H9 (cell line): ENCODE measurements around the gene ALDH2. TPM values are rescaled to one million over a fixed set of nuclear protein-coding genes. Genes with fewer than 3 reads are reported as not detected.

ENCODE experiments used
- DNase-seq: peaks from one replicate; pipeline ENCODE4 v3.0.0-alpha.2; 2017
- H2AFZ ChIP-seq: one replicate; pipeline ENCODE4 v1.6.1; 2013; ENCODE audit warnings: mild to moderate bottlenecking, low read length, control low read depth, moderate library complexity
- H2AK5ac ChIP-seq: 2 replicates; pipeline ENCODE4 v1.6.1; 2013; ENCODE audit warnings: low read length, control low read depth, mixed read lengths; ENCODE audit not compliant: insufficient read length
- H2BK120ac ChIP-seq: one replicate; pipeline ENCODE4 v1.6.1; 2013; ENCODE audit warnings: low read depth, mild to moderate bottlenecking, low read length, control low read depth, inconsistent platforms; ENCODE audit not compliant: poor library complexity, severe bottlenecking
- H2BK12ac ChIP-seq: 2 replicates; pipeline ENCODE4 v1.6.1; 2013; ENCODE audit warnings: low read length, control low read depth, mixed read lengths, low read depth; ENCODE audit not compliant: insufficient read length
- H2BK15ac ChIP-seq: 2 replicates; pipeline ENCODE4 v1.6.1; 2013; ENCODE audit warnings: low read depth, low read length, control low read depth
- H2BK20ac ChIP-seq: one replicate; pipeline ENCODE4 v1.6.1; 2013; ENCODE audit warnings: low read depth, mild to moderate bottlenecking, low read length, control low read depth, inconsistent platforms; ENCODE audit not compliant: poor library complexity, severe bottlenecking
- H2BK5ac ChIP-seq: 2 replicates; pipeline ENCODE4 v1.6.1; 2013; ENCODE audit warnings: low read length, control low read depth, mixed read lengths; ENCODE audit not compliant: insufficient read length
- H3K14ac ChIP-seq: 2 replicates; pipeline ENCODE4 v1.6.1; 2013; ENCODE audit warnings: low read length, control low read depth; ENCODE audit not compliant: insufficient read depth
- H3K18ac ChIP-seq: 2 replicates; pipeline ENCODE4 v1.6.1; 2013; ENCODE audit warnings: low read depth, mild to moderate bottlenecking, mixed read lengths, low read length, control low read depth; ENCODE audit not compliant: insufficient read length
- H3K23ac ChIP-seq: 2 replicates; pipeline ENCODE4 v1.6.1; 2013; ENCODE audit warnings: low read length, control low read depth, mixed read lengths, low read depth; ENCODE audit not compliant: insufficient read length
- H3K23me2 ChIP-seq: 2 replicates; pipeline ENCODE4 v1.6.1; 2013; ENCODE audit warnings: low read depth, mild to moderate bottlenecking, mixed read lengths, low read length, control low read depth; ENCODE audit not compliant: insufficient read length, poor library complexity, severe bottlenecking
- H3K27ac ChIP-seq: 2 replicates; pipeline ENCODE4 v1.5.1; 2013; ENCODE audit warnings: low read length, control low read depth, mixed read lengths, low read depth; ENCODE audit not compliant: insufficient read length
- H3K27me3 ChIP-seq: 2 replicates; pipeline ENCODE4 v1.6.1; 2013; ENCODE audit warnings: low read length, control low read depth, inconsistent platforms; ENCODE audit not compliant: insufficient read depth
- H3K4ac ChIP-seq: 2 replicates; pipeline ENCODE4 v1.6.1; 2013; ENCODE audit warnings: low read depth, mild to moderate bottlenecking, control low read depth, inconsistent platforms, low read length, moderate library complexity
- H3K4me1 ChIP-seq: 2 replicates; pipeline ENCODE4 v1.6.1; 2013; ENCODE audit warnings: low read length, control low read depth, inconsistent platforms; ENCODE audit not compliant: insufficient read depth
- H3K4me2 ChIP-seq: 2 replicates; pipeline ENCODE4 v1.6.1; 2013; ENCODE audit warnings: low read length, control low read depth, mixed read lengths; ENCODE audit not compliant: insufficient read length, insufficient read depth
- H3K56ac ChIP-seq: 2 replicates; pipeline ENCODE4 v1.6.1; 2013; ENCODE audit warnings: low read depth, mild to moderate bottlenecking, mixed read lengths, low read length, control low read depth; ENCODE audit not compliant: insufficient read length
- H3K79me1 ChIP-seq: 2 replicates; pipeline ENCODE4 v1.6.1; 2013; ENCODE audit warnings: low read depth, mild to moderate bottlenecking, moderate library complexity, low read length, control low read depth, inconsistent platforms; ENCODE audit not compliant: insufficient read depth, poor library complexity, severe bottlenecking
- H3K79me2 ChIP-seq: 2 replicates; pipeline ENCODE4 v1.6.1; 2013; ENCODE audit warnings: low read length, control low read depth, inconsistent platforms; ENCODE audit not compliant: insufficient read depth
- H3K9ac ChIP-seq: 2 replicates; pipeline ENCODE4 v1.6.1; 2013; ENCODE audit warnings: low read length, control low read depth, mixed read lengths; ENCODE audit not compliant: insufficient read length; ENCODE audit errors: extremely low read depth
- H3K9me3 ChIP-seq: one replicate; pipeline ENCODE4 v1.6.1; 2013; ENCODE audit warnings: low read depth, low read length, inconsistent platforms; ENCODE audit not compliant: control insufficient read depth
- H3T11ph ChIP-seq: one replicate; pipeline ENCODE4 v1.6.1; 2013; ENCODE audit warnings: mild to moderate bottlenecking, low read length, control low read depth, inconsistent platforms
- H4K20me1 ChIP-seq: one replicate; pipeline ENCODE4 v1.6.1; 2013; ENCODE audit not compliant: control insufficient read depth, insufficient read length, insufficient read depth
- H4K5ac ChIP-seq: 2 replicates; pipeline ENCODE4 v1.6.1; 2013; ENCODE audit warnings: low read depth, mild to moderate bottlenecking, mixed read lengths, low read length, control low read depth; ENCODE audit not compliant: insufficient read length
- H4K8ac ChIP-seq: replicated peaks from 2 replicates; pipeline ENCODE4 v1.6.1; 2013; ENCODE audit warnings: low read length, control low read depth, mixed read lengths, low read depth; ENCODE audit not compliant: insufficient read length
- H4K91ac ChIP-seq: 2 replicates; pipeline ENCODE4 v1.6.1; 2013; ENCODE audit warnings: low read depth, mild to moderate bottlenecking, moderate library complexity, mixed read lengths, low read length, control low read depth; ENCODE audit not compliant: insufficient read length
- H3K27ac Mint-ChIP-seq, 3 experiments: 2 replicates in 2 of 3; 3 replicates in 1 of 3; pipeline ENCODE4 v1.8.0; 2020 to 2021; ENCODE audit warnings: mixed read lengths in 3 of 3, mild to moderate bottlenecking in 1 of 3, moderate library complexity in 1 of 3
- H3K27me3 Mint-ChIP-seq: 2 replicates; pipeline ENCODE4 v1.8.0; 2021; ENCODE audit warnings: low read depth, mild to moderate bottlenecking, moderate library complexity, mixed read lengths
- H3K36me3 Mint-ChIP-seq, 3 experiments: 2 replicates in 2 of 3; 3 replicates in 1 of 3; pipeline ENCODE4 v1.8.0; 2020 to 2021; ENCODE audit warnings: low read depth in 3 of 3, mixed read lengths in 3 of 3; ENCODE audit not compliant: insufficient read depth in 1 of 3
- H3K4me1 Mint-ChIP-seq, 2 experiments: 2 replicates each; pipeline ENCODE4 v1.8.0; 2020; ENCODE audit warnings: mixed read lengths in 2 of 2
- H3K4me3 Mint-ChIP-seq, 2 experiments: 2 replicates in 1 of 2; 3 replicates in 1 of 2; pipeline ENCODE4 v1.8.0; 2020 to 2021; ENCODE audit warnings: mild to moderate bottlenecking in 2 of 2, mixed read lengths in 2 of 2, moderate library complexity in 1 of 2
- H3K9me3 Mint-ChIP-seq, 2 experiments: 2 replicates in 1 of 2; 3 replicates in 1 of 2; pipeline ENCODE4 v1.8.0; 2020; ENCODE audit warnings: mild to moderate bottlenecking in 2 of 2, mixed read lengths in 2 of 2, moderate library complexity in 1 of 2
- CTCF ChIP-seq: fragments of 200-600 bp; sonication (generic); conservative IDR thresholded peaks from 3 replicates; pipeline ENCODE4 v1.8.0; 2021; ENCODE audit warnings: antibody characterized with exemption, mild to moderate bottlenecking
- WGBS: extraction: QIAGEN DNeasy Blood & Tissue Kit; methylation state at CpG from one replicate; pipeline ENCODE4 v1.1.7; 2013; ENCODE audit warnings: missing lambda C conversion rate, low lambda C conversion rate, mixed read lengths; ENCODE audit not compliant: insufficient read length; ENCODE audit errors: extremely low coverage; 5-methylcytosine and 5-hydroxymethylcytosine counted together
- total RNA-seq: library from RNA; stranded (reverse); gene quantifications from 2 replicates; pipeline ENCODE4 v1.2.1, GENCODE V29; 2021

The ALDH2 gene
- total RNA-seq, 1 experiment from 2014 or later: 44.0 TPM

- Histone ChIP-seq H3K27ac (no peak overlapping the region), H2BK5ac (no peak overlapping the region), H3K79me1 (no peaks in the 10 kb centered on the region), H4K20me1 (no peaks in the 10 kb centered on the region), H3K4me2 (no peak overlapping the region), H2AFZ (no peak overlapping the region), H3K79me2 (no peaks in the 10 kb centered on the region), H4K91ac (no peak overlapping the region), H3T11ph (no peak overlapping the region), H2BK20ac (no peak overlapping the region), H2BK12ac (no peak overlapping the region), H2BK120ac (no peak overlapping the region), H3K18ac (no peak overlapping the region), H3K27me3 (no peaks in the 10 kb centered on the region), H3K23me2 (no peaks in the 10 kb centered on the region), H3K9me3 (no peaks in the 10 kb centered on the region), H3K56ac (no peak overlapping the region), H4K5ac (no peak overlapping the region), H3K23ac (no peak overlapping the region), H2AK5ac (no peak overlapping the region), H2BK15ac (no peak overlapping the region), H3K9ac (no peak overlapping the region), H4K8ac (no peak overlapping the region), H3K14ac (no peak overlapping the region), H3K4me1 (no peaks in the 10 kb centered on the region; the same call in 1 of the 2 replicates), H3K4ac (no peak overlapping the region)
- peaks cover 51% of the 10 kb centered on the region in 2 experiments for H3K4me1 Mint-ChIP-seq
- H3K27ac Mint-ChIP-seq: peak overlapping the region in 1 of 3 experiments; percentile 28; a peak in 1 of 7 replicates
- H3K36me3 Mint-ChIP-seq: no peaks in the 10 kb centered on the region; a peak in 2 of 7 replicates
- no CpG with 5 or more reads among the region's 3 CpGs for WGBS
- H3K27me3 Mint-ChIP-seq: peaks cover 2% of the 10 kb centered on the region; the same call in 1 of the 2 replicates
- no peak for TF ChIP-seq CTCF
- H3K4me3 Mint-ChIP-seq: no peak overlapping the region
- DNase-seq: no peak
- peaks cover 4 to 13% of the 10 kb centered on the region in 2 experiments; a peak in 3 of 5 replicates for H3K9me3 Mint-ChIP-seq
These were observed 57.2 kb downstream of the ALDH2 start for GRCh38 chr12:111823891-111824290.
